GM12878 (cell line): Measurements from ENCODE around the gene TH. TPM values are rescaled to one million over a fixed set of nuclear protein-coding genes. Genes with fewer than 3 reads are reported as not detected.
A peak's percentile ranks its signal among the peaks of the same experiment; 100 is the strongest.

Experiments
- ATAC-seq: fragments of 200-7000 bp; cut with Tn5 transposase; 3 replicates; pipeline ENCODE4 v1.9.1; 2020; ENCODE audit warnings: mild to moderate bottlenecking, moderate library complexity
- BruUV-seq: library from RNA; stranded (reverse); fragments of 400-500 nt; replicated peaks from 2 replicates; lab custom pipeline; 2021; lab: Mats Ljungman, UMichigan
- CTCF ChIA-PET: fragments of 300-600 bp; sonication (Branson Sonifier 250); formaldehyde crosslinking; extraction: SDS; loops from one replicate; lab custom pipeline; 2021; ENCODE audit warnings: inconsistent platforms; lab: Yijun Ruan, JAX
- POLR2A ChIA-PET: fragments of 350-600 bp; formaldehyde crosslinking; extraction: SDS; loops from one replicate; lab custom pipeline; 2021; ENCODE audit warnings: inconsistent platforms; lab: Charles Lee
- RAD21 ChIA-PET: fragments of 300-600 bp; sonication (Branson Sonifier 250); formaldehyde crosslinking; loops from one replicate; lab custom pipeline; 2023; ENCODE audit warnings: antibody characterized with exemption; ENCODE audit not compliant: unreplicated experiment; lab: Charles Lee
- SMC1A ChIA-PET: fragments of 300-600 bp; sonication (Branson Sonifier 250); formaldehyde crosslinking; loops from one replicate; lab custom pipeline; 2023; ENCODE audit not compliant: unreplicated experiment, uncharacterized antibody; lab: Charles Lee
- DNase-seq: peaks from one replicate; pipeline ENCODE4 v3.0.0-alpha.2; 2011; ENCODE audit warnings: low read depth, low spot score
- FAIRE-seq: peaks from 3 replicates; lab custom pipeline; 2011; peaks lifted over from hg19 to GRCh38; lab: Jason Lieb, UNC
- H2AFZ ChIP-seq: 2 replicates; pipeline ENCODE4 v1.6.0; 2011; ENCODE audit warnings: low read depth, low read length, control low read depth; ENCODE audit not compliant: control insufficient read depth
- H3K27ac ChIP-seq: 2 replicates; pipeline ENCODE4 v1.5.1; 2011; ENCODE audit warnings: control low read depth; ENCODE audit not compliant: control insufficient read depth, insufficient read depth
- H3K27me3 ChIP-seq, 2 experiments: replicated peaks in 1 of 2; 2 replicates each; pipeline versions ENCODE4 v1.6.0 to v1.6.1; 2011; ENCODE audit warnings: low read length in 1 of 2; ENCODE audit not compliant: control insufficient read depth in 2 of 2, insufficient read depth in 2 of 2
- H3K36me3 ChIP-seq, 2 experiments: 2 replicates each; pipeline ENCODE4 v1.5.1; 2011; ENCODE audit warnings: low read length in 1 of 2; ENCODE audit not compliant: control insufficient read depth in 2 of 2, insufficient read depth in 2 of 2
- H3K4me1 ChIP-seq: 2 replicates; pipeline ENCODE4 v1.6.1; 2011; ENCODE audit warnings: mild to moderate bottlenecking, low read length, moderate library complexity, mixed read lengths; ENCODE audit not compliant: control insufficient read depth, insufficient read depth
- H3K4me2 ChIP-seq: 2 replicates; pipeline ENCODE4 v1.6.0; 2011; ENCODE audit warnings: control low read depth; ENCODE audit not compliant: control insufficient read depth, insufficient read depth
- H3K4me3 ChIP-seq: fragments of 200-600 bp; sonication (generic); 2 replicates; pipeline ENCODE4 v1.5.1; 2016
- H3K79me2 ChIP-seq: 2 replicates; pipeline ENCODE4 v1.6.0; 2011; ENCODE audit warnings: low read length; ENCODE audit not compliant: control insufficient read depth, insufficient read depth
- H3K9ac ChIP-seq: 2 replicates; pipeline ENCODE4 v1.8.0; 2011; ENCODE audit warnings: low read length, control low read depth, mixed read lengths; ENCODE audit not compliant: control insufficient read depth, insufficient read depth
- H3K9me3 ChIP-seq: replicated peaks from 3 replicates; pipeline ENCODE4 v1.5.1; 2011; ENCODE audit warnings: mild to moderate bottlenecking, low read length; ENCODE audit not compliant: control insufficient read depth, insufficient read depth
- H4K20me1 ChIP-seq: 2 replicates; pipeline ENCODE4 v1.6.0; 2011; ENCODE audit not compliant: control insufficient read depth, insufficient read depth
- BCL3 ChIP-seq: IDR thresholded peaks from 2 replicates; pipeline ENCODE4 v1.6.1; 2011; ENCODE audit warnings: borderline replicate concordance, low read depth, mild to moderate bottlenecking, moderate library complexity, low read length; ENCODE audit not compliant: insufficient read depth, poor library complexity, severe bottlenecking
- CHD4 ChIP-seq: fragments of 200-600 bp; sonication (generic); IDR thresholded peaks from 2 replicates; pipeline ENCODE4 v1.6.1; 2016; ENCODE audit warnings: mild to moderate bottlenecking
- DPF2 ChIP-seq: fragments of 450-650 bp; IDR thresholded peaks from 2 replicates; pipeline ENCODE4 v1.6.1; 2017; ENCODE audit warnings: mild to moderate bottlenecking
- EZH2 ChIP-seq: IDR thresholded peaks from 2 replicates; pipeline ENCODE4 v1.6.1; 2012; ENCODE audit warnings: low read depth, mild to moderate bottlenecking, control low read depth, inconsistent platforms, low read length, borderline replicate concordance; ENCODE audit not compliant: control insufficient read depth
- FOS ChIP-seq: IDR thresholded peaks from 3 replicates; pipeline ENCODE4 v1.6.1; 2011; ENCODE audit warnings: borderline replicate concordance; ENCODE audit not compliant: insufficient read length; ENCODE audit errors: extremely low read depth
- RUNX3 ChIP-seq: IDR thresholded peaks from 2 replicates; pipeline ENCODE4 v1.6.1; 2012; ENCODE audit warnings: low read length, inconsistent platforms
- SREBF1 ChIP-seq: IDR thresholded peaks from 2 replicates; pipeline ENCODE4 v1.6.1; 2012; ENCODE audit warnings: mild to moderate bottlenecking, low read length
- TBL1XR1 ChIP-seq: IDR thresholded peaks from 2 replicates; pipeline ENCODE4 v1.6.1; 2012; ENCODE audit warnings: low read depth, low read length, improper control_type of control experiment
- ZBTB11 ChIP-seq: fragments of 450-650 bp; formaldehyde crosslinking; IDR thresholded peaks from 2 replicates; pipeline ENCODE4 v1.5.0; 2022; ENCODE audit warnings: mild to moderate bottlenecking, missing genetic modification characterization
- ZNF384 ChIP-seq: IDR thresholded peaks from 2 replicates; pipeline ENCODE4 v1.6.1; 2012; ENCODE audit warnings: low read depth, mild to moderate bottlenecking, low read length, improper control_type of control experiment, borderline replicate concordance
- WGBS: methylation state at CpG from one replicate; pipeline ENCODE4 v1.1.6; 2016; ENCODE audit warnings: low lambda C conversion rate; ENCODE audit not compliant: insufficient replicate concordance, insufficient coverage; ENCODE audit errors: missing lambda C conversion rate; 5-methylcytosine and 5-hydroxymethylcytosine counted together
- in situ Hi-C: fragments of 300-500 bp; cut with MboI; formaldehyde crosslinking; loops from 9 replicates; pipeline ENCODE4 v1.14.3; 2018; ENCODE audit warnings: mixed read lengths
- intact Hi-C: fragments of 100-400 bp; cut with micrococcal nuclease; formaldehyde crosslinking; loops from one replicate; pipeline ENCODE4 v1.14.2; 2022; ENCODE audit not compliant: unreplicated experiment
- polyA plus RNA-seq, 11 experiments: library from polyadenylated mRNA; depleted of rRNA in 4 of 11; unstranded in 6 of 11; stranded (reverse) in 5 of 11; fragments of >200 nt; fragmentation: Nextera tagmentation in 4 of 11; fragmentation: Illumina TruSeq in 1 of 11; extraction: Ambion mirVana in 4 of 11; extraction: Trizol in 1 of 11; gene quantifications; 1 replicate in 1 of 11; 2 replicates in 10 of 11; pipeline versions ENCODE4 v1.2.1 to v1.2.3, GENCODE V29; 2011 to 2016; ENCODE audit warnings: inconsistent platforms in 2 of 11, missing spikeins in 2 of 11, low read depth in 1 of 11
- total RNA-seq, 4 experiments: library from RNA; depleted of rRNA in 3 of 4; stranded (reverse); fragments of >200 nt in 3 of 4; fragmentation: Illumina TruSeq in 1 of 4; extraction: Trizol in 1 of 4; gene quantifications; 2 replicates each; pipeline versions ENCODE4 v1.2.1 to v1.2.3, GENCODE V29; 2013 to 2021

Gene TH
- total and polyA plus RNA-seq, 10 of the 15 experiments (the other 5 are each of a cell fraction or from before 2014, with no cell fraction given): not detected

DNA sequence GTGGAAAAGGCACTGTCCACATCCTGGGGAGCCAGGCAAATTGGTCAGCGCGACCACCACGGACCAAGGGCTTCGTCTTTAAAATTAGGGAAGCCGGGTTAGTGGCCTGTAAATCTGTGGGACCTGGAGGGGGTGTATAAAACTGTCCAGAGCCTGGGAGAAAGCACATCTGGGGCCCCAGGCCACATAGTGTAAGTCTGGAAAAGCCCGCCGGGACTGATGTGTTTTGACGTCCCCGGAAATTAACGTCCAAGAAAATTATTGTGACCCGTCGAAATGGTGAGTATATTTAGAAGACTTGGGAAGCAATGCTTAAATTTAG, 28.2 kb downstream of the TH start (continued):
- TF ChIP-seq ZNF384 (no peak), CHD4 (no peak), FOS (no peak), ZBTB11 (CRISPR knock-in tag) (no peak)

- RAD21 ChIA-PET: interaction anchor here (1.6 kb wide), 1 partner anchor 9 kb away, joined by 4 read pairs; no protein-coding TSS in a partner anchor
- Histone ChIP-seq H2AFZ (no peak overlapping the region), H3K9me3 (no peaks in the 10 kb centered on the region)
- POLR2A ChIA-PET: no interaction called here
- in situ Hi-C loops: no loop called here
- TF ChIP-seq EZH2: no peak
- TF ChIP-seq DPF2: no peak
- TF ChIP-seq CHD4: no peak
- TF ChIP-seq SREBF1: no peak
- TF ChIP-seq BCL3: peak; percentile 89
- TF ChIP-seq TBL1XR1: no peak
- TF ChIP-seq RUNX3: peak; percentile 36; the same call in 1 of the 2 replicates
- TF ChIP-seq, all 136 proteins: peak for 2
- DNase-seq (peak; percentile 8), FAIRE-seq (no peak), ATAC-seq (peak; percentile 76)
- Histone ChIP-seq H3K4me3 (no peak overlapping the region), H3K4me2 (no peak overlapping the region), H3K9ac (no peak overlapping the region), H3K36me3 (no peaks in the 10 kb centered on the region), H3K79me2 (no peaks in the 10 kb centered on the region), H4K20me1 (no peaks in the 10 kb centered on the region), H3K27ac (no peak overlapping the region), H3K4me1 (no peaks in the 10 kb centered on the region), H3K27me3 (peaks cover 2 to 8% of the 10 kb centered on the region in 2 experiments; a peak in 3 of 4 replicates)
- CTCF ChIA-PET: interaction anchor here (1.0 to 3.1 kb wide), 3 partner anchors 9 to 490 kb away, joined by 4 to 19 read pairs (median 4); no protein-coding TSS in a partner anchor
- intact Hi-C loops: no loop called here
- SMC1A ChIA-PET: interaction anchor here (0.6 to 1.0 kb wide), 2 partner anchors 9 kb away, joined by 3 read pairs; no protein-coding TSS in a partner anchor
- 0% methylated on average over 6 of the region's 6 CpGs for WGBS
- BruUV-seq: no TSS peak
Observed at GRCh38 chr11:2142762-2143202, 28.8 kb downstream of the TH start.
